WTC11 (cell line): ENCODE results near the gene WNK2. TPM values are rescaled to one million over a fixed set of nuclear protein-coding genes. Genes with fewer than 3 reads are reported as not detected.

Source experiments
- ATAC-seq: fragments of 200-7000 bp; cut with Tn5 transposase; 2 replicates; pipeline ENCODE4 v1.10.0; 2021; ENCODE audit warnings: mild to moderate bottlenecking, moderate library complexity
- CTCF ChIA-PET: fragments of 300-600 bp; sonication (Branson Sonifier 250); formaldehyde crosslinking; loops from one replicate; lab custom pipeline; 2021; ENCODE audit warnings: antibody characterized with exemption; lab: Charles Lee
- POLR2A ChIA-PET: fragments of 350-600 bp; sonication (Branson Sonifier 250); formaldehyde crosslinking; loops from one replicate; lab custom pipeline; 2021; ENCODE audit warnings: antibody characterized with exemption; lab: Charles Lee
- DNase-seq: peaks from one replicate; pipeline ENCODE4 v3.0.0; 2021; ENCODE audit warnings: low spot score
- H3K27ac Mint-ChIP-seq: 2 replicates; pipeline ENCODE4 v1.8.0; 2021; ENCODE audit warnings: mixed read lengths
- H3K27me3 Mint-ChIP-seq: 2 replicates; pipeline ENCODE4 v1.8.0; 2021; ENCODE audit warnings: low read depth, mild to moderate bottlenecking, moderate library complexity, mixed read lengths
- H3K36me3 Mint-ChIP-seq: 2 replicates; pipeline ENCODE4 v1.8.0; 2021; ENCODE audit warnings: mixed read lengths
- H3K4me1 Mint-ChIP-seq: 2 replicates; pipeline ENCODE4 v1.8.0; 2022; ENCODE audit warnings: mixed read lengths
- H3K4me3 Mint-ChIP-seq: 2 replicates; pipeline ENCODE4 v1.8.0; 2021; ENCODE audit warnings: mild to moderate bottlenecking, moderate library complexity, mixed read lengths
- H3K9me3 Mint-ChIP-seq: 2 replicates; pipeline ENCODE4 v1.8.0; 2021; ENCODE audit warnings: mixed read lengths
- ATF2 ChIP-seq: sonication (generic); formaldehyde crosslinking; IDR thresholded peaks from 2 replicates; pipeline ENCODE4 v1.8.1; 2022; ENCODE audit warnings: low read depth, missing genetic modification reagents, borderline replicate concordance
- CBFB ChIP-seq: sonication (generic); formaldehyde crosslinking; IDR thresholded peaks from 2 replicates; pipeline ENCODE4 v1.8.1; 2022; ENCODE audit warnings: mild to moderate bottlenecking, low read depth, missing genetic modification reagents
- EMX1 ChIP-seq: fragments of 250-450 bp; sonication (Bioruptor Pico); IDR thresholded peaks from 2 replicates; pipeline ENCODE4 v1.8.0; 2021; ENCODE audit warnings: mild to moderate bottlenecking
- ESRRA ChIP-seq: sonication (generic); formaldehyde crosslinking; IDR thresholded peaks from 2 replicates; pipeline ENCODE4 v1.8.1; 2022; ENCODE audit warnings: mild to moderate bottlenecking, missing genetic modification reagents, borderline replicate concordance
- ETV6 ChIP-seq: sonication (generic); formaldehyde crosslinking; IDR thresholded peaks from 2 replicates; pipeline ENCODE4 v1.8.1; 2022; ENCODE audit warnings: mild to moderate bottlenecking, missing genetic modification reagents
- FOXK1 ChIP-seq: sonication (generic); formaldehyde crosslinking; IDR thresholded peaks from 2 replicates; pipeline ENCODE4 v1.8.0; 2022; ENCODE audit warnings: mild to moderate bottlenecking, moderate library complexity, missing genetic modification reagents
- GTF2I ChIP-seq: fragments of 250-450 bp; sonication (Bioruptor Pico); conservative IDR thresholded peaks from 2 replicates; pipeline ENCODE4 v1.4.0; 2021; ENCODE audit warnings: mild to moderate bottlenecking
- MAX ChIP-seq: sonication (generic); formaldehyde crosslinking; IDR thresholded peaks from 2 replicates; pipeline ENCODE4 v1.8.0; 2022; ENCODE audit warnings: mild to moderate bottlenecking, missing genetic modification reagents
- MYBL2 ChIP-seq: sonication (generic); formaldehyde crosslinking; IDR thresholded peaks from 2 replicates; pipeline ENCODE4 v1.8.1; 2023; ENCODE audit warnings: mild to moderate bottlenecking, moderate library complexity, missing genetic modification reagents
- NFATC4 ChIP-seq: fragments of 250-450 bp; sonication (Bioruptor Pico); IDR thresholded peaks from 2 replicates; pipeline ENCODE4 v1.9.0; 2021; ENCODE audit warnings: mild to moderate bottlenecking
- NFE2L1 ChIP-seq: sonication (generic); formaldehyde crosslinking; IDR thresholded peaks from 2 replicates; pipeline ENCODE4 v1.8.1; 2023; ENCODE audit warnings: missing genetic modification reagents
- NR2C2 ChIP-seq: sonication (generic); formaldehyde crosslinking; IDR thresholded peaks from 2 replicates; pipeline ENCODE4 v1.8.0; 2022; ENCODE audit warnings: mild to moderate bottlenecking, missing genetic modification reagents
- PRDM15 ChIP-seq: sonication (generic); formaldehyde crosslinking; IDR thresholded peaks from 2 replicates; pipeline ENCODE4 v1.8.0; 2022; ENCODE audit warnings: missing genetic modification reagents
- RELA ChIP-seq: sonication (generic); formaldehyde crosslinking; IDR thresholded peaks from 2 replicates; pipeline ENCODE4 v1.8.1; 2022; ENCODE audit warnings: missing genetic modification reagents, mild to moderate bottlenecking, borderline replicate concordance
- SP1 ChIP-seq: sonication (generic); formaldehyde crosslinking; conservative IDR thresholded peaks from 2 replicates; pipeline ENCODE4 v1.8.1; 2022; ENCODE audit warnings: missing genetic modification reagents
- TCF7 ChIP-seq: sonication (generic); formaldehyde crosslinking; IDR thresholded peaks from 2 replicates; pipeline ENCODE4 v1.8.0; 2022; ENCODE audit warnings: mild to moderate bottlenecking, low read depth, missing genetic modification reagents, moderate library complexity
- USF1 ChIP-seq: sonication (generic); formaldehyde crosslinking; IDR thresholded peaks from 2 replicates; pipeline ENCODE4 v1.8.0; 2022; ENCODE audit warnings: mild to moderate bottlenecking, missing genetic modification reagents
- ZBTB21 ChIP-seq: sonication (generic); formaldehyde crosslinking; IDR thresholded peaks from 2 replicates; pipeline ENCODE4 v1.8.1; 2023; ENCODE audit warnings: mild to moderate bottlenecking, missing genetic modification reagents, borderline replicate concordance
- ZBTB43 ChIP-seq: sonication (generic); formaldehyde crosslinking; IDR thresholded peaks from 2 replicates; pipeline ENCODE4 v1.8.1; 2023; ENCODE audit warnings: mild to moderate bottlenecking, missing genetic modification reagents
- ZNF425 ChIP-seq: fragments of 250-450 bp; sonication (Bioruptor Pico); conservative IDR thresholded peaks from 2 replicates; pipeline ENCODE4 v1.9.0; 2021; ENCODE audit warnings: mild to moderate bottlenecking
- ZNF671 ChIP-seq: fragments of 250-450 bp; sonication (Bioruptor Pico); IDR thresholded peaks from 2 replicates; pipeline ENCODE4 v1.8.0; 2021; ENCODE audit warnings: mild to moderate bottlenecking
- total RNA-seq: library from RNA; stranded (reverse); gene quantifications from 3 replicates; pipeline ENCODE4 v1.2.3, GENCODE V29; 2021

The WNK2 gene
- total RNA-seq, 1 experiment from 2014 or later = 120 TPM

- H3K36me3 Mint-ChIP-seq = no peaks in the 10 kb centered on the region
- ChIA-PET POLR2A (no interaction called here), CTCF (interaction anchor here (1.3 kb wide), 1 partner anchor 33 kb away, joined by 3 read pairs; no protein-coding TSS in a partner anchor)
- H3K27ac Mint-ChIP-seq = no peak overlapping the region; the same call in 1 of the 2 replicates
- H3K4me1 Mint-ChIP-seq = peaks cover 4% of the 10 kb centered on the region; the same call in 1 of the 2 replicates
- ATAC-seq (no peak), DNase-seq (no peak)
- no peaks in the 10 kb centered on the region for H3K9me3 Mint-ChIP-seq
- no peak for TF ChIP-seq ZNF671 (CRISPR knock-in tag)
- no peaks in the 10 kb centered on the region for H3K27me3 Mint-ChIP-seq
- H3K4me3 Mint-ChIP-seq = no peak overlapping the region
These were observed 46.7 kb downstream of the WNK2 start for GRCh38 chr9:93230601-93231000.

GRCh38 chr9:93231121-93231694 is 47.3 kb downstream of the WNK2 start:
- Mint-ChIP-seq H3K27ac (no peak overlapping the region; the same call in 1 of the 2 replicates), H3K4me3 (no peak overlapping the region), H3K9me3 (no peaks in the 10 kb centered on the region), H3K4me1 (peaks cover 4% of the 10 kb centered on the region; the same call in 1 of the 2 replicates), H3K27me3 (no peaks in the 10 kb centered on the region), H3K36me3 (no peaks in the 10 kb centered on the region)
- POLR2A ChIA-PET = no interaction called here
- ATAC-seq (no peak), DNase-seq (no peak)
- TF ChIP-seq MYBL2 (CRISPR knock-in tag) (no peak), MAX (no peak), ZNF425 (CRISPR knock-in tag) (no peak), SP1 (CRISPR knock-in tag) (no peak), ETV6 (no peak), ESRRA (CRISPR knock-in tag) (no peak), NR2C2 (CRISPR knock-in tag) (no peak), PRDM15 (CRISPR knock-in tag) (no peak), ZBTB43 (CRISPR knock-in tag) (no peak), NFE2L1 (CRISPR knock-in tag) (no peak)
- CTCF ChIA-PET = interaction anchor here (1.3 to 3.1 kb wide), 2 partner anchors 33 to 77 kb away, joined by 3 to 14 read pairs; no protein-coding TSS in a partner anchor

GRCh38 chr9:93231716-93232115 is 47.8 kb downstream of the WNK2 start:
- DNase-seq (no peak), ATAC-seq (no peak)
- H3K4me3 Mint-ChIP-seq = no peak overlapping the region
- ChIA-PET CTCF (interaction anchor here (1.2 to 3.1 kb wide), 4 partner anchors 10 to 77 kb away, joined by 3 to 14 read pairs (median 4); no protein-coding TSS in a partner anchor), POLR2A (no interaction called here)
- H3K27me3 Mint-ChIP-seq = no peaks in the 10 kb centered on the region
- no peak overlapping the region for H3K27ac Mint-ChIP-seq
- H3K36me3 Mint-ChIP-seq = no peaks in the 10 kb centered on the region
- peaks cover 4% of the 10 kb centered on the region; the same call in 1 of the 2 replicates for H3K4me1 Mint-ChIP-seq
- H3K9me3 Mint-ChIP-seq = no peaks in the 10 kb centered on the region
- TF ChIP-seq RELA (no peak), ZBTB21 (no peak), CBFB (CRISPR knock-in tag) (no peak), FOXK1 (CRISPR knock-in tag) (no peak), USF1 (no peak), ATF2 (no peak), EMX1 (CRISPR knock-in tag) (no peak), TCF7 (no peak), GTF2I (CRISPR knock-in tag) (no peak), ZBTB43 (CRISPR knock-in tag) (no peak), NFATC4 (CRISPR knock-in tag) (no peak)
